MCF 10A (cell line): ENCODE measurements around the gene ANKRD27. TPM values are rescaled to one million over a fixed set of nuclear protein-coding genes. Genes with fewer than 3 reads are reported as not detected.

ENCODE experiments used
- BruUV-seq: library from RNA; stranded (reverse); fragments of 400-500 nt; replicated peaks from 2 replicates; lab custom pipeline; 2021; lab: Mats Ljungman, UMichigan
- CTCF ChIA-PET: fragments of 300-600 bp; sonication (Branson Sonifier 250); formaldehyde crosslinking; extraction: SDS; loops from one replicate; lab custom pipeline; 2021; ENCODE audit warnings: antibody characterized with exemption, inconsistent platforms; lab: Yijun Ruan, JAX
- POLR2A ChIA-PET: fragments of 300-600, 350-650 bp; sonication (Branson Sonifier 250); formaldehyde crosslinking; extraction: SDS; loops from one replicate; lab custom pipeline; 2020; ENCODE audit warnings: antibody characterized with exemption, inconsistent platforms; lab: Yijun Ruan, JAX
- DNase-seq: peaks from one replicate; pipeline ENCODE4 v3.0.0-alpha.2; 2018; ENCODE audit not compliant: unreplicated experiment
- H3K27ac Mint-ChIP-seq: one replicate; pipeline ENCODE4 v1.8.0; 2022; ENCODE audit warnings: mild to moderate bottlenecking, low read depth, mixed read lengths; ENCODE audit not compliant: unreplicated experiment
- H3K27me3 Mint-ChIP-seq: one replicate; pipeline ENCODE4 v1.8.0; 2022; ENCODE audit warnings: mixed read lengths; ENCODE audit not compliant: insufficient read depth, unreplicated experiment
- H3K36me3 Mint-ChIP-seq: one replicate; pipeline ENCODE4 v1.8.0; 2022; ENCODE audit warnings: mild to moderate bottlenecking, moderate library complexity, mixed read lengths; ENCODE audit not compliant: insufficient read depth, unreplicated experiment
- H3K4me1 Mint-ChIP-seq: one replicate; pipeline ENCODE4 v1.8.0; 2022; ENCODE audit warnings: mixed read lengths; ENCODE audit not compliant: insufficient read depth, unreplicated experiment
- H3K4me3 Mint-ChIP-seq: one replicate; pipeline ENCODE4 v1.8.0; 2022; ENCODE audit warnings: mild to moderate bottlenecking, moderate library complexity, mixed read lengths; ENCODE audit not compliant: unreplicated experiment
- H3K9me3 Mint-ChIP-seq: one replicate; pipeline ENCODE4 v1.8.0; 2022; ENCODE audit warnings: mixed read lengths; ENCODE audit not compliant: unreplicated experiment
- intact Hi-C: fragments of 100-400 bp; cut with micrococcal nuclease; formaldehyde crosslinking; loops from 2 replicates; pipeline ENCODE4 v1.14.1; 2022
- total RNA-seq: library from RNA; stranded (reverse); gene quantifications from 2 replicates; pipeline ENCODE4 v1.2.3, GENCODE V29; 2022
- TF ChIP-seq, protein P1 (sequence below): fragments of 200-600 bp; IDR thresholded peaks from one replicate; pipeline ENCODE4 v1.8.0; 2022; ENCODE audit warnings: antibody characterized with exemption, mild to moderate bottlenecking; ENCODE audit not compliant: unreplicated experiment

The ANKRD27 gene
- total RNA-seq, 1 experiment from 2014 or later, result 30.1 TPM

GRCh38 chr19:32581705-32582179 lies 93.2 kb downstream of the ANKRD27 start:
- DNase-seq, result peak; percentile 75
- intact Hi-C loops, result no loop called here
- Mint-ChIP-seq H3K4me1 (peaks cover 7% of the 10 kb centered on the region), H3K36me3 (peaks cover 30% of the 10 kb centered on the region), H3K27ac (peak overlapping the region; percentile 83), H3K9me3 (no peaks in the 10 kb centered on the region), H3K27me3 (no peaks in the 10 kb centered on the region), H3K4me3 (peak overlapping the region; percentile 90)
- TF ChIP-seq, protein P1, sequence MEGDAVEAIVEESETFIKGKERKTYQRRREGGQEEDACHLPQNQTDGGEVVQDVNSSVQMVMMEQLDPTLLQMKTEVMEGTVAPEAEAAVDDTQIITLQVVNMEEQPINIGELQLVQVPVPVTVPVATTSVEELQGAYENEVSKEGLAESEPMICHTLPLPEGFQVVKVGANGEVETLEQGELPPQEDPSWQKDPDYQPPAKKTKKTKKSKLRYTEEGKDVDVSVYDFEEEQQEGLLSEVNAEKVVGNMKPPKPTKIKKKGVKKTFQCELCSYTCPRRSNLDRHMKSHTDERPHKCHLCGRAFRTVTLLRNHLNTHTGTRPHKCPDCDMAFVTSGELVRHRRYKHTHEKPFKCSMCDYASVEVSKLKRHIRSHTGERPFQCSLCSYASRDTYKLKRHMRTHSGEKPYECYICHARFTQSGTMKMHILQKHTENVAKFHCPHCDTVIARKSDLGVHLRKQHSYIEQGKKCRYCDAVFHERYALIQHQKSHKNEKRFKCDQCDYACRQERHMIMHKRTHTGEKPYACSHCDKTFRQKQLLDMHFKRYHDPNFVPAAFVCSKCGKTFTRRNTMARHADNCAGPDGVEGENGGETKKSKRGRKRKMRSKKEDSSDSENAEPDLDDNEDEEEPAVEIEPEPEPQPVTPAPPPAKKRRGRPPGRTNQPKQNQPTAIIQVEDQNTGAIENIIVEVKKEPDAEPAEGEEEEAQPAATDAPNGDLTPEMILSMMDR, result no peak
- BruUV-seq, result TSS peak; percentile 37
- POLR2A ChIA-PET, result interaction anchor here (0.6 to 3.2 kb wide), 14 partner anchors 12 to 792 kb away, joined by 3 to 28 read pairs (median 4); partner anchors contain the start of genes CEP89, DPY19L3, FAAP24 and ZNF507
- CTCF ChIA-PET, result interaction anchor here (0.7 to 4.2 kb wide), 2 partner anchors 11 to 18 kb away, joined by 4 to 21 read pairs; no protein-coding TSS in a partner anchor

GRCh38 chr19:32580901-32581704 lies 93.9 kb downstream of the ANKRD27 start, which contains the start of gene PDCD5:
PDCD5 (plus strand) TSS chr19:32581190; CDS start chr19:32581262, 72 bp downstream.
- H3K4me3 Mint-ChIP-seq, result peak within 1 kb of the TSS; percentile 90
- peaks cover 24% of the 10 kb centered on the region for H3K36me3 Mint-ChIP-seq
- no peaks in the 10 kb centered on the region for H3K27me3 Mint-ChIP-seq
- peaks cover 7% of the 10 kb centered on the region for H3K4me1 Mint-ChIP-seq
- TF ChIP-seq, protein P1, result no peak
- intact Hi-C loops, result no loop called here
- ChIA-PET POLR2A (interaction anchor here (0.7 to 3.2 kb wide), 13 partner anchors 11 to 793 kb away, joined by 3 to 28 read pairs (median 4); partner anchors contain the start of genes CEP89, DPY19L3, FAAP24 and ZNF507), CTCF (interaction anchor here (0.8 to 4.2 kb wide), 2 partner anchors 10 to 19 kb away, joined by 3 to 21 read pairs; no protein-coding TSS in a partner anchor)
- DNase-seq, result peak; percentile 95
- H3K27ac Mint-ChIP-seq, result peak within 1 kb of the TSS; percentile 83
- H3K9me3 Mint-ChIP-seq, result no peaks in the 10 kb centered on the region
- no TSS peak for BruUV-seq

DNA sequence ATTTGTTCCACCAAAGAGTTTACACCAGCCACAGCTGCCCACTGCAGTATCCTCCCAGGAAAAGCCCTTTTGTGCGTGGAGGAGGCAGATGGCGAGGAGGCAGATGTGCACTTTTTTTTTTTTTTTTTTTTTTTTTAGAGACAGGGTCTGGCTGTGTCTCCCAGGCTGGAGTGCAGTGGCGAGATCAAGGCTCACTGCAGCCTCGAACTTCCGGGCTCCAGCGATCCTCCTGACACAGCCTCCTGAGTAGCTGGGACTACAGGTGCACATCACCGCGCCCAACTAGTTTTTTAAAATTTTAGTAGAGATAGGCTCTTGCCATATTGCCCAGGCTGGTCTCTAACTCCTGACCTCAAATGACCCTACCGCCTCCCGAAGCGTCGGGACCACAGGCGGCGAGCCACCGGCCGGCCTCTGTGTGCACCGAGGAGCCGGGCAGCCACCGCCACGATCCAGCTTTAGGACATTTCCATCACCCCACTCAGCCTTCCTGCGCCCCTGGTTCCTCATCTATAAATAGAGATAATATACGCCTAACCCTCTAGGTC lies 94.6 kb downstream of the ANKRD27 start:
- intact Hi-C loops, result no loop called here
- Mint-ChIP-seq H3K4me1 (peaks cover 7% of the 10 kb centered on the region), H3K9me3 (no peaks in the 10 kb centered on the region), H3K27me3 (no peaks in the 10 kb centered on the region), H3K27ac (no peak overlapping the region), H3K4me3 (peak overlapping the region; percentile 90), H3K36me3 (peaks cover 17% of the 10 kb centered on the region)
- no TSS peak for BruUV-seq
- TF ChIP-seq, protein P1, result no peak
- no peak for DNase-seq
- ChIA-PET CTCF (interaction anchor here (0.6 to 4.2 kb wide), 6 partner anchors 10 to 1886 kb away, joined by 3 to 21 read pairs (median 3); no protein-coding TSS in a partner anchor), POLR2A (interaction anchor here (0.7 to 3.2 kb wide), 6 partner anchors 10 to 235 kb away, joined by 3 to 28 read pairs (median 4); partner anchors contain the start of genes DPY19L3 and ZNF507)
